OCI-LY7 (cell line): ENCODE data around the gene CDSN.

Experiments used
- EZH2phosphoT487 ChIP-seq: fragments of 200-600 bp; sonication (generic); IDR thresholded peaks from 2 replicates; pipeline ENCODE4 v1.6.1; 2018; ENCODE audit warnings: low read depth, borderline replicate concordance, mild to moderate bottlenecking, mixed run types, antibody characterized with exemption, low read length, moderate library complexity, mixed read lengths
- TF ChIP-seq, protein P1 (sequence below): fragments of 200-600 bp; sonication (generic); conservative IDR thresholded peaks from 2 replicates; pipeline ENCODE4 v1.5.1; 2014; ENCODE audit warnings: mild to moderate bottlenecking, antibody characterized with exemption, low read length, moderate library complexity, mixed read lengths

DNA sequence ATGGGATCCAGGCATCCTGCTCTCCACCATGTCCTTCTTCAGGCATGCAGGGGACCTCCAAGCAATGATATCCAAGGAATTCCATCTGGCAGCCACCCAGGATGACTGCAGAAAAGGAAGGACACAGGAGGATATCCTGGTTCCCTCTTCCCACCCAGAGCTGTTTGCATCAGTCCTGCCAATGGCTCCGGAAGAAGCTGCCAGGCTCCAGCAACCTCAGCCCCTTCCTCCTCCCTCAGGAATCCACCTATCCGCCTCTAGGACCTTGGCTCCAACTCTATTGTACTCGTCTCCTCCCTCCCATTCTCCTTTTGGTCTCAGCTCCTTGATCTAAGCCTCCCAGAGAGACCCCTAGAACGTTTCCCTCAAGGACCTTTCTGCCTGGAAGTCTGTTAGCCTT is 19.4 kb upstream of the CDSN start:
- TF ChIP-seq, protein P1, sequence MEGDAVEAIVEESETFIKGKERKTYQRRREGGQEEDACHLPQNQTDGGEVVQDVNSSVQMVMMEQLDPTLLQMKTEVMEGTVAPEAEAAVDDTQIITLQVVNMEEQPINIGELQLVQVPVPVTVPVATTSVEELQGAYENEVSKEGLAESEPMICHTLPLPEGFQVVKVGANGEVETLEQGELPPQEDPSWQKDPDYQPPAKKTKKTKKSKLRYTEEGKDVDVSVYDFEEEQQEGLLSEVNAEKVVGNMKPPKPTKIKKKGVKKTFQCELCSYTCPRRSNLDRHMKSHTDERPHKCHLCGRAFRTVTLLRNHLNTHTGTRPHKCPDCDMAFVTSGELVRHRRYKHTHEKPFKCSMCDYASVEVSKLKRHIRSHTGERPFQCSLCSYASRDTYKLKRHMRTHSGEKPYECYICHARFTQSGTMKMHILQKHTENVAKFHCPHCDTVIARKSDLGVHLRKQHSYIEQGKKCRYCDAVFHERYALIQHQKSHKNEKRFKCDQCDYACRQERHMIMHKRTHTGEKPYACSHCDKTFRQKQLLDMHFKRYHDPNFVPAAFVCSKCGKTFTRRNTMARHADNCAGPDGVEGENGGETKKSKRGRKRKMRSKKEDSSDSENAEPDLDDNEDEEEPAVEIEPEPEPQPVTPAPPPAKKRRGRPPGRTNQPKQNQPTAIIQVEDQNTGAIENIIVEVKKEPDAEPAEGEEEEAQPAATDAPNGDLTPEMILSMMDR, result no peak
- TF ChIP-seq EZH2phosphoT487, result no peak
